Esophagus muscularis mucosa (tissue), 3 donors: ENCODE measurements around the gene SLC44A5.

ENCODE experiments used
- EP300 ChIP-seq: sonication (generic); formaldehyde crosslinking; IDR thresholded peaks from one replicate; pipeline ENCODE4 v1.6.1; 2017; ENCODE audit warnings: antibody characterized with exemption
- TF ChIP-seq, protein P1 (sequence below), 3 experiments: fragments of 200-600 bp in 2 of 3; fragments of 450-650 bp in 1 of 3; sonication (generic) in 2 of 3; IDR thresholded peaks; one replicate each; pipeline ENCODE4 v1.5.1; 2017 to 2019; ENCODE audit warnings: antibody characterized with exemption in 3 of 3, mild to moderate bottlenecking in 2 of 3, moderate library complexity in 1 of 3

DNA sequence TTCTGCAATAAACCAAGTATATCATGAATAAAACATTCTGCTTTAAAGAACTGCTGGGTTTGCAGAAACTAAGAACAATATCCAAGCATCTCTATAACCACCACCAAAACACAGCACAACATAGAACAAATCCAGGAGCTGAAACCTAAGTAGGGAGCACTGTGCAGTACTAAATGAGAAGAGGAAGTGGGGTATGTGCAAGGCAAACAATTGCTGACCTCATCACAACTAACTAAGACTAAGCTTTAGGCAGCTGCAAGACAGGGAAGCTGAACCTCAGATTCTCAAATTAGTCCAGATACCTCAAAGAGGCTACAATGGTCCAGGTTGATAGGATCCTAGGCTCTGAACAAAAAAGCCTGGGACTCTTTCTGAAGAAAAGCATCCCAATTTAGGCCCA lies 172.6 kb downstream of the SLC44A5 start:
- TF ChIP-seq EP300, result no peak
- TF ChIP-seq, protein P1, sequence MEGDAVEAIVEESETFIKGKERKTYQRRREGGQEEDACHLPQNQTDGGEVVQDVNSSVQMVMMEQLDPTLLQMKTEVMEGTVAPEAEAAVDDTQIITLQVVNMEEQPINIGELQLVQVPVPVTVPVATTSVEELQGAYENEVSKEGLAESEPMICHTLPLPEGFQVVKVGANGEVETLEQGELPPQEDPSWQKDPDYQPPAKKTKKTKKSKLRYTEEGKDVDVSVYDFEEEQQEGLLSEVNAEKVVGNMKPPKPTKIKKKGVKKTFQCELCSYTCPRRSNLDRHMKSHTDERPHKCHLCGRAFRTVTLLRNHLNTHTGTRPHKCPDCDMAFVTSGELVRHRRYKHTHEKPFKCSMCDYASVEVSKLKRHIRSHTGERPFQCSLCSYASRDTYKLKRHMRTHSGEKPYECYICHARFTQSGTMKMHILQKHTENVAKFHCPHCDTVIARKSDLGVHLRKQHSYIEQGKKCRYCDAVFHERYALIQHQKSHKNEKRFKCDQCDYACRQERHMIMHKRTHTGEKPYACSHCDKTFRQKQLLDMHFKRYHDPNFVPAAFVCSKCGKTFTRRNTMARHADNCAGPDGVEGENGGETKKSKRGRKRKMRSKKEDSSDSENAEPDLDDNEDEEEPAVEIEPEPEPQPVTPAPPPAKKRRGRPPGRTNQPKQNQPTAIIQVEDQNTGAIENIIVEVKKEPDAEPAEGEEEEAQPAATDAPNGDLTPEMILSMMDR (IDR thresholded peaks at IDR 0.05), result no peak
